Measurements from ENCODE around the gene SP2. TPM values are rescaled to one million over a fixed set of nuclear protein-coding genes. Genes with fewer than 3 reads are reported as not detected.

The SP2 gene
- total and polyA plus RNA-seq, 2 donors (not counting 1 experiment from before 2014, with no cell fraction given), result 25.4 to 32.5 TPM

- H2AFZ ChIP-seq (ENCODE audit: insufficient read depth, low read depth, low read length, poor library complexity, severe bottlenecking), result peak overlapping the region; percentile 84
- Mint-ChIP-seq H3K27me3 (no peaks in the 10 kb centered on the region), H3K27ac (peak overlapping the region; percentile 93)
These were observed 845 bp downstream of the SP2 start for GRCh38 chr17:47896672-47897490.

More at GRCh38 chr17:47896672-47897490, 845 bp downstream of the SP2 start:
- H3K9me3 Mint-ChIP-seq (ENCODE audit: insufficient read depth), result no peaks in the 10 kb centered on the region
- peak overlapping the region; percentile 96 for H3K4me3 Mint-ChIP-seq
- Histone ChIP-seq H3K36me3 (replicated peaks in 1 of 2; ENCODE audit: control extremely low read depth in 1 of 2, control insufficient read depth in 1 of 2, extremely low read depth in 1 of 2, insufficient read depth in 2 of 2, low read length in 1 of 2) (peaks cover 0 to 15% of the 10 kb centered on the region in 2 experiments), H3K4me3 (ENCODE audit: control extremely low read depth in 1 of 5, extremely low read depth in 1 of 5, insufficient read depth in 1 of 5, low read depth in 2 of 5, low read length in 4 of 5) (peak overlapping the region; percentile 67 to 91 (median 85)), H3K4me2 (replicated peaks; ENCODE audit: low read depth, low read length, poor library complexity, severe bottlenecking) (peak overlapping the region; percentile 93), H3K79me2 (ENCODE audit: control insufficient read depth, insufficient read depth, low read length) (peaks cover 66% of the 10 kb centered on the region), H3K27me3 (replicated peaks in 1 of 4; ENCODE audit: control extremely low read depth in 1 of 4, control insufficient read depth in 3 of 4, insufficient read depth in 4 of 4, low read length in 3 of 4) (no peaks in the 10 kb centered on the region), H4K20me1 (ENCODE audit: control insufficient read depth, insufficient read depth, low read length, poor library complexity, severe bottlenecking) (peaks cover 24% of the 10 kb centered on the region), H3K4me1 (ENCODE audit: control insufficient read depth in 2 of 2, insufficient read depth in 2 of 2, low read length in 2 of 2) (peaks cover 17% of the 10 kb centered on the region in 2 donors), H3K27ac (ENCODE audit: low read length in 2 of 2) (peak overlapping the region; percentile 94 to 98), H3K9me3 (ENCODE audit: control extremely low read depth in 1 of 3, control insufficient read depth in 2 of 3, insufficient read depth in 1 of 3, low read length in 2 of 3) (no peaks in the 10 kb centered on the region), H3K9ac (ENCODE audit: low read length) (peak overlapping the region; percentile 88)
- ChIA-PET CTCF (interaction anchor here (0.7 to 1.0 kb wide), 2 partner anchors 56 to 81 kb away, joined by 3 read pairs; partner anchors contain the start of gene SCRN2), POLR2A (interaction anchor here (0.5 to 1.1 kb wide), 3 partner anchors 21 to 1070 kb away, joined by 5 to 7 read pairs (median 6); no protein-coding TSS in a partner anchor)
- ATAC-seq (ENCODE audit: low read depth) (no peak), DNase-seq (no peak)
- H3K4me1 Mint-ChIP-seq, result peaks cover 47% of the 10 kb centered on the region
- WGBS (ENCODE audit: insufficient coverage), result 4% methylated on average over 19 of the region's 22 CpGs
- intact Hi-C loops (cut with micrococcal nuclease), result loop anchor here (1.0 to 2.0 kb wide), 6 partner anchors 44 to 248 kb away; partner anchors contain the start of genes KPNB1, PNPO, SCRN2 and SNX11
- TF ChIP-seq EZH2 (IDR thresholded peaks at IDR 0.05; ENCODE audit: borderline replicate concordance, insufficient read depth, low read depth, low read length, poor library complexity, severe bottlenecking) (no peak), CTCF (IDR thresholded peaks at IDR 0.05) (no peak)

Data from B cell (primary cell).